Measurements from ENCODE around the gene FOXP1. TPM values are rescaled to one million over a fixed set of nuclear protein-coding genes. Genes with fewer than 3 reads are reported as not detected.
"Not testable (repeated sequence)": the region's sequence is repeated elsewhere in the genome, so short reads cannot be mapped to it uniquely, and the experiment has no call there.

Gene FOXP1
- total RNA-seq, 1 donor, result 55.7 TPM

DNA sequence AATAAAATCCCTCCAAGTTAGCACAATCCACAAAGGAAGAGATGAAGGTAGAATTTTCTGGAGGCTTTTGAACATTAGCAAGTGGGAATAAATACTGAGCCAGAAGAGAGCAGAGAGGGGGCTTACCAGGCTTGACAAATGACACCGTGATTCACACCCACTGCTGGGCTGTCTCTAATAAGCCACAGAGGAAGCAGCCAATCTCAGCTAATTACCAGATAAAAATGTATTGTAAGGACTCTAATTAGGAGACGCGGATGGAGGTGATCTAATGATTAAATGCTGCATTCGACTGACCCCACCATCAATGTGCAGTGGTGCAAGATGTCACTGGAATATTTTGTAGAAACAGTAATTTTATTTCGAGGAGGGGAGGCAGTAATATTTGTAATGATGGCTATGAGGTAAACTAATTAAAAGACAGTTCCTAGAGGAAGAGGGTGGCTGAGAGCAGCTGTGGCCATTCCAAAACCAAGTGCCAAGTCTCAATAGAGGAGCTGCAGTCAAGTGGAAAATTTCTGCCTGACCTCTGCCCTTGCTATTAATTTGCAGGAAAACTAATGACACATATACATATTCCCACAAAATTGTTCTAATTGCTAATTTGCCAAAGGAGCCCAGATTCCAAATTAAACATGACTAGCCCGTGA is 602.2 kb downstream of the FOXP1 start:
- H3K4me3 ChIP-seq (ENCODE audit: low read depth, low read length), result no peak overlapping the region
- TF ChIP-seq, protein P1, sequence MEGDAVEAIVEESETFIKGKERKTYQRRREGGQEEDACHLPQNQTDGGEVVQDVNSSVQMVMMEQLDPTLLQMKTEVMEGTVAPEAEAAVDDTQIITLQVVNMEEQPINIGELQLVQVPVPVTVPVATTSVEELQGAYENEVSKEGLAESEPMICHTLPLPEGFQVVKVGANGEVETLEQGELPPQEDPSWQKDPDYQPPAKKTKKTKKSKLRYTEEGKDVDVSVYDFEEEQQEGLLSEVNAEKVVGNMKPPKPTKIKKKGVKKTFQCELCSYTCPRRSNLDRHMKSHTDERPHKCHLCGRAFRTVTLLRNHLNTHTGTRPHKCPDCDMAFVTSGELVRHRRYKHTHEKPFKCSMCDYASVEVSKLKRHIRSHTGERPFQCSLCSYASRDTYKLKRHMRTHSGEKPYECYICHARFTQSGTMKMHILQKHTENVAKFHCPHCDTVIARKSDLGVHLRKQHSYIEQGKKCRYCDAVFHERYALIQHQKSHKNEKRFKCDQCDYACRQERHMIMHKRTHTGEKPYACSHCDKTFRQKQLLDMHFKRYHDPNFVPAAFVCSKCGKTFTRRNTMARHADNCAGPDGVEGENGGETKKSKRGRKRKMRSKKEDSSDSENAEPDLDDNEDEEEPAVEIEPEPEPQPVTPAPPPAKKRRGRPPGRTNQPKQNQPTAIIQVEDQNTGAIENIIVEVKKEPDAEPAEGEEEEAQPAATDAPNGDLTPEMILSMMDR (IDR thresholded peaks at IDR 0.05; ENCODE audit: insufficient read depth, low read depth, low read length), result no peak

GRCh38 chr3:70980646-70981170 is 602.8 kb downstream of the FOXP1 start:
- TF ChIP-seq, protein P1 (IDR thresholded peaks at IDR 0.05; ENCODE audit: insufficient read depth, low read depth, low read length), result no peak
- DNase-seq (ENCODE audit: low read depth), result peak; percentile 54
- no peak overlapping the region for H3K4me3 ChIP-seq (ENCODE audit: low read depth, low read length)

More for the DNA sequence above, 602.2 kb downstream of the FOXP1 start:
- DNase-seq (ENCODE audit: low read depth), result no peak

- TF ChIP-seq, protein P1 (IDR thresholded peaks at IDR 0.05; ENCODE audit: insufficient read depth, low read depth, low read length), result no peak
- H3K4me3 ChIP-seq (ENCODE audit: low read depth, low read length), result no peak overlapping the region
- peak; percentile 68 for DNase-seq (ENCODE audit: low read depth)
These were observed 603.4 kb downstream of the FOXP1 start for GRCh38 chr3:70979983-70980645.

GRCh38 chr3:70977712-70978111 is 605.8 kb downstream of the FOXP1 start:
- TF ChIP-seq, protein P1 (IDR thresholded peaks at IDR 0.05; ENCODE audit: insufficient read depth, low read depth, low read length), result no peak
- no peak overlapping the region for H3K4me3 ChIP-seq (ENCODE audit: low read depth, low read length)
- no peak for DNase-seq (ENCODE audit: low read depth)

DNA sequence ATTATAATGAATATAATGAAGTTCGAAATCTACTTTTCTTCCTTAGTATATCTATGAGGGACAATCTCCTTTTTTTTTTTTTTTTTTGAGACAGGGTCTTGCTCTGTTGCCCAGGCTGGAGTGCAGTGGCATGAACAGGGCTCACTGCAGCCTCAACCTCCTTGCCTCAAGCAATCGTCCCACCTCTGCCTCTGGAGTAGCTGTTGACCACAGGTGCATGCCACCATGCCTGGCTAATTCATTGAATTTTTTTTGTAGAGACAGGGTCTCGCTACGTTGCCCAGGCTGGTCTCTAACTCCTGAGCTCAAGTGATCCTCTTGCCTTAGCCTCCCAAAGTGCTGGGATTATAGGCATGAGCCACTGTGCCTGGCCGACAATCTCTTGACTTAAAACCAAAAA is 607.5 kb downstream of the FOXP1 start:
- DNase-seq (ENCODE audit: low read depth), result not testable (repeated sequence)

GRCh38 chr3:70974747-70975146 is 608.8 kb downstream of the FOXP1 start:
- TF ChIP-seq, protein P1 (IDR thresholded peaks at IDR 0.05; ENCODE audit: insufficient read depth, low read depth, low read length), result no peak
- no peak overlapping the region for H3K4me3 ChIP-seq (ENCODE audit: low read depth, low read length)
- DNase-seq (ENCODE audit: low read depth), result no peak

More for the DNA sequence above, 607.5 kb downstream of the FOXP1 start:
- not testable (repeated sequence) for H3K4me3 ChIP-seq (ENCODE audit: low read depth, low read length)

GRCh38 chr3:70973558-70973957 is 610.0 kb downstream of the FOXP1 start:
- DNase-seq (ENCODE audit: low read depth), result no peak
- no peak overlapping the region for H3K4me3 ChIP-seq (ENCODE audit: low read depth, low read length)
- TF ChIP-seq, protein P1 (IDR thresholded peaks at IDR 0.05; ENCODE audit: insufficient read depth, low read depth, low read length), result no peak
